ENCODE measurements around the gene MAPKAPK3.

DNA sequence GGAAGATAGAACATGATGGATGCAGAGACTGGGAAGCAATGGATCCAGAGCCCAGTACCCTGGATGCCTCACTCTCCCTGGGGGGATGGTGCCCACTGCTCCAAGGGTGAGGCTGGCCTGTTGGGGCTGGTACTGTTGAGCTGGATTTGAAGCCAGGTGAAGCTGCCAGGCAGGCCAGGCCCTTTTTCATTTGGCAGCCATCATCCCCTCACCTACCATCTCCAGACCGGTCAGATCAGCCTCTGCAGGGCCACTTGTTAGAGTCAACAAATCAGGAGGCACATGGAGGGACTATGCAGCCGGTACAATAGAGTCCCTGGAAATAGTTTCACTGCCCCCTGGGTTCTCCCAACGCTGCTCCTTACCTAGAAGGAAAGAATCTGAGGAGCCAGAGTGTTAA, 5.9 kb downstream of the MAPKAPK3 start:
- TF ChIP-seq, protein P1, sequence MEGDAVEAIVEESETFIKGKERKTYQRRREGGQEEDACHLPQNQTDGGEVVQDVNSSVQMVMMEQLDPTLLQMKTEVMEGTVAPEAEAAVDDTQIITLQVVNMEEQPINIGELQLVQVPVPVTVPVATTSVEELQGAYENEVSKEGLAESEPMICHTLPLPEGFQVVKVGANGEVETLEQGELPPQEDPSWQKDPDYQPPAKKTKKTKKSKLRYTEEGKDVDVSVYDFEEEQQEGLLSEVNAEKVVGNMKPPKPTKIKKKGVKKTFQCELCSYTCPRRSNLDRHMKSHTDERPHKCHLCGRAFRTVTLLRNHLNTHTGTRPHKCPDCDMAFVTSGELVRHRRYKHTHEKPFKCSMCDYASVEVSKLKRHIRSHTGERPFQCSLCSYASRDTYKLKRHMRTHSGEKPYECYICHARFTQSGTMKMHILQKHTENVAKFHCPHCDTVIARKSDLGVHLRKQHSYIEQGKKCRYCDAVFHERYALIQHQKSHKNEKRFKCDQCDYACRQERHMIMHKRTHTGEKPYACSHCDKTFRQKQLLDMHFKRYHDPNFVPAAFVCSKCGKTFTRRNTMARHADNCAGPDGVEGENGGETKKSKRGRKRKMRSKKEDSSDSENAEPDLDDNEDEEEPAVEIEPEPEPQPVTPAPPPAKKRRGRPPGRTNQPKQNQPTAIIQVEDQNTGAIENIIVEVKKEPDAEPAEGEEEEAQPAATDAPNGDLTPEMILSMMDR (IDR thresholded peaks at IDR 0.05 in 4 of 5, conservative IDR thresholded peaks at IDR 0.05 in 1 of 5) = no peak
- TF ChIP-seq POLR2A (IDR thresholded peaks at IDR 0.05) = no peak
